KOPT-K1 (cell line): ENCODE data around the gene CTNNA1.
"Not testable (repeated sequence)": the region's sequence is repeated elsewhere in the genome, so short reads cannot be mapped to it uniquely, and the experiment has no call there.

ENCODE experiments used
- H3K27ac ChIP-seq: fragments of 200-600 bp; sonication (generic); 2 replicates; pipeline ENCODE4 v1.5.1; 2016; ENCODE audit warnings: antibody characterized with exemption, mild to moderate bottlenecking, low read depth, low read length; ENCODE audit not compliant: poor library complexity, severe bottlenecking
- H3K36me3 ChIP-seq: fragments of 200-600 bp; sonication (generic); 2 replicates; pipeline ENCODE4 v1.5.1; 2017; ENCODE audit warnings: antibody characterized with exemption, mild to moderate bottlenecking, low read length, moderate library complexity; ENCODE audit not compliant: insufficient read depth
- H3K9me3 ChIP-seq: fragments of 200-600 bp; sonication (generic); 2 replicates; pipeline ENCODE4 v1.5.1; 2017; ENCODE audit warnings: antibody characterized with exemption, low read length, mild to moderate bottlenecking; ENCODE audit not compliant: insufficient read depth, poor library complexity, severe bottlenecking

The CTNNA1 gene

DNA sequence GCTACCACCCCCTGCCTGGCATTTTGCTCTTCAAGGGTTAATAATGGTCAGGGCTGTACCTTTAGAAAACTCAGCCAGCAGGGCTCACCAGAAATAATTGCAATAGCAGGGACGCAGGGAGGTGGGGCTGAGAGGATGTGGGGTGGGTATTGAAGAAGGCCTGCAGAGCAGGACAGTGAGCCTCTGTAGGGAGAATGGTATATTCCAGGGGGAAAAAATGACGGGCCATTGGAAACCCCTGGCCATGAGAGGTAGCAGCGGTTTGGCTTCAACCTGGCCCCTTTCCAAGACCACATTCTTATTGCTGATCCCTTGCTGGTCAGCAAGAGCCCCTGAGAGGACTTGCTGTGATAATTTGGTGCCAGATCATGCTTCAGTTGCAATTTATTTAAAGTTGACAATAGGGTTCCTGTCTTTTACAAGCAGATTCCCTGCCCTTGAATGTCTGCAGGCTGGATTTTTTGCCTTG lies 36.7 kb upstream of the CTNNA1 start:
- no peak overlapping the region for H3K27ac ChIP-seq
- H3K36me3 ChIP-seq = no peaks in the 10 kb centered on the region
- no peaks in the 10 kb centered on the region for H3K9me3 ChIP-seq

DNA sequence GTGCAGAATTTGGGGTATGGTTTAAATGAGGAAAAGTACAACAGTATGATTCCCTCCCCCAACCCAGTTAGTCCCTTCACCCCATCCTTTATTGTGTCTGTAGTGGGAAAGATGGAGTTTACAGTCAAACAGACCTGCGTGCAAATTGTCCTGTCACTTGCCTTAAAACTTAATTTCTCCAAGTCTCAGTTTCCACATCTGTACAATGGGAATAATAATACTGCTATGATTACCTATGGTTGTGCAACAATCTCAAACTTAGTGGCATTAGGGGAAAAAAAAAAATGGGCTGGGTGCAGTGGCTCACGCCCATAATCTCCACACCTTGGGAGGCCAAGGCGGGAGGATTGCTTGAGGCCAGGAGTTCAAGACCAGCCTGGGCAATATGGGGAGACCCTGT lies 35.8 kb upstream of the CTNNA1 start:
- Histone ChIP-seq H3K9me3 (no peaks in the 10 kb centered on the region), H3K36me3 (no peaks in the 10 kb centered on the region)

DNA sequence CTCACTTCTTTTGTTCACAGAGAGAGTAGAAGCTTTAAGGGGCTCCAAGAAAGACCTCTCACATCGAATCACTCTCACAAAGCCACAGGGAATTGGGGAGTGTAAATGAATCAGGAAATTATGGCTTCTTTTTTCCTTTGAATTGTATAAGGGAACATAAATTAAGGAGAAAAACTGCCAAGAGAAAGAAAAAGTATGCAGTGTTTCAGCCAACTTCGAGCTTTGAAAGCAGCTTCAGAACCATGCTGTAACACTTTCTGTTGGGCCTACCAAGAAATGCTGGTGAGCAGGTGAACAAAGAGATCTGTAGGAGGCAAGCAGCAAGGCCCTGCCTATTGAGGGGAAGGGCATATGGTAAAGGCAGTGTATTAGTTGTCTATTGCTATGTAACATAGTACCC lies 33.4 kb upstream of the CTNNA1 start:
- H3K9me3 ChIP-seq = no peaks in the 10 kb centered on the region
- no peak overlapping the region for H3K27ac ChIP-seq
- H3K36me3 ChIP-seq = no peaks in the 10 kb centered on the region

More for the DNA sequence above, 35.8 kb upstream of the CTNNA1 start:
- no peak overlapping the region for H3K27ac ChIP-seq

DNA sequence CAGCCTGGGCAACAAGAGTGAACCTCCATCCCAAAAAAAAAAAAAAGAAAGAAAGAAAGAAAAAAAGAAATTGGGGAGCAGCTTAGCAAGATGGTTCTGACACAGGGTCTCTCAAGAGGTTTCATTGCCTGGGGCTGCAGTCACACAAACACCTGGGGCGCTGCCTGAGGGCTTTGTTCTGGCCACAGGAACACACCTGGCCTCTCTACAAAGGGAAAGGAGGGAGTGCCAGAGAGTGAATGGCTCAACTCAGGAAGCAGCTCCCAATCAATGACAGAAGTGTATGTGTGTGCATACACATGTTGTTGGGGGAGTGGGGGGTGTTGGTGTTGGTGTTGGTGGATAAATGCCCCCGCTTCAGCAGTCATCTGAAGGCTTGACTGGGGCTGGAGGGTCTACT lies 32.4 kb upstream of the CTNNA1 start:
- Histone ChIP-seq H3K9me3 (no peaks in the 10 kb centered on the region), H3K36me3 (no peaks in the 10 kb centered on the region), H3K27ac (no peak overlapping the region)

DNA sequence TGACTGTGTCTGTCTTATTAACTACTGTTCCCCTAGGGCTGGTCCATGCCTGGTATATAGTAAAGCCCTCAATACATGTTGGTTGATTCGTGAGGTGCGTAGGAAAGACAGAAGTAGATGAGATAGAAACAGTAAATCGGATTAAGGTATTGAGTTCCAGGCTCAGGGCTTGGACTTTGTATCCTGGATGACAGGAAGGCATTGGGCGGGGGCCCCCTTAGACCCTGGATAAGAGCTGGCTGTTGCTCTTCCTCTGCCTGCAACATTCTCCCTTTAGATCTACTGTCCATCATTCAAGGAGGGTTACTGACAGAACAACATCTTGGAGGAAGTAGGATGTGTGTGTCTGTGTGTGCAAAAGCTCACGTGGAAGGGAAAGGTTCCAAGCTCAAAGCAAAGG lies 31.2 kb upstream of the CTNNA1 start:
- Histone ChIP-seq H3K27ac (no peak overlapping the region), H3K9me3 (no peaks in the 10 kb centered on the region)

DNA sequence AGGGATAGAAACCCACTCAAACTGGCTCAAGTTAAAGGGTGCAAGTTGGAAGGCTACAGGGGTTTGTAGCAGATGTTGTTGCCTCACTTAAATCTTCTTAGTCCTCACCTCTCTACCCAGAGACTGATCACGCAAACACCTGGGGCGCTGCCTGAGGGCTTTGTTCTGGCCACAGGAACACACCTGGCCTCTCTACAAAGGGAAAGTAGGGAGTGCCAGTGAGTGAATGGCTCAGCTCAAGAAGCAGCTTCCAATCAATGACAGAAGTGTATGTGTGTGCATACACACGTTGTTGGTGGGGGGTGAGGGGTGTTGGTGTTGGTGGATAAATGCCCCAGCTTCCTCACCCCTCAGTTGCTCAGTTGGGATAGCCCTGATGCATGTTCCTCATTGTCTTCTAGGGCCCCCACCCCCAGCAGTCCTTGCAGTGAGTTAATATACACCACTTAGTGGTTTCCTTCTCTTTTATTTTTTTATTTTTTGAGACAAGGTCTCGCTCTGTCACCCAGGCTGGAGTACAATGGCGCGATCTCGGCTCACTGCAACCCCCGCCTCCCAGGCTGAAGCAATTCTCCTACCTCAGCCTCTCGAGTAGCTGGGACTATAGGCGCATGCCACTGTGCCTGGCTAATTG lies 30.6 kb upstream of the CTNNA1 start:
- no peaks in the 10 kb centered on the region for H3K9me3 ChIP-seq
- H3K27ac ChIP-seq = no peak overlapping the region
- H3K36me3 ChIP-seq = no peaks in the 10 kb centered on the region

More for the DNA sequence above, 31.2 kb upstream of the CTNNA1 start:
- no peaks in the 10 kb centered on the region for H3K36me3 ChIP-seq

DNA sequence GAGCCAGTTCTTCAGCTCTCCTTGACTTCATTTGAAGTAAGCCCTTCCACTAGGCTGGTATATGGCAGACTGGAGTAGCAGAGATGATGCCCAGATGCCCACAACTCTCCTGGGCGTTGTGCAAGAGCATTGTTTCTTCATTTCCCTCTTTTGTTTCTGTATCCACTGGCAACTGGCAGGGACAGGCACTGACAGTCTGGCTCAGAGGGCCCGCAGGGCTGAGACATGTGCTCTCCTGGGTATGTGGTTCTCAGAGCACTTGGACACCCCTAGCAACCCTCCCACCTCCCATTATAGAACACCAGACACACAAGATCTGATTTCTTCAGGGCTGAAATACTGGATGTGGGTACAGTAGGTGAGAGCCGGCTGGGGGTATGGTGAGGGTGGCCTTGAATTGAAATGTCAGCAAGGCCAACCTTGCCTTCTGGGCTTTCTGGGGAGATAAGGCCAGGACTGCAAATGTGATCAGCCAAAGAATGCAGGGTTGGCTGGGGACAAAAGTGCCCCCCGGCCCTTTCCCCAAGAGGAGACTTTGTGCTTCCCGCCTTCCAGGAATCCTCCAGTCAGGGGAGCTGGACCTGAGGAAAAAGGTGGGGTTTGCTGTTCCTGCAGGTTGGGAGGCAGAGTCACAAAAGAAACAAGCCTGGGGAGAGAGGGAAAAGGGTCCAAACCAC lies 28.6 kb upstream of the CTNNA1 start:
- Histone ChIP-seq H3K9me3 (no peaks in the 10 kb centered on the region), H3K27ac (no peak overlapping the region), H3K36me3 (no peaks in the 10 kb centered on the region)

DNA sequence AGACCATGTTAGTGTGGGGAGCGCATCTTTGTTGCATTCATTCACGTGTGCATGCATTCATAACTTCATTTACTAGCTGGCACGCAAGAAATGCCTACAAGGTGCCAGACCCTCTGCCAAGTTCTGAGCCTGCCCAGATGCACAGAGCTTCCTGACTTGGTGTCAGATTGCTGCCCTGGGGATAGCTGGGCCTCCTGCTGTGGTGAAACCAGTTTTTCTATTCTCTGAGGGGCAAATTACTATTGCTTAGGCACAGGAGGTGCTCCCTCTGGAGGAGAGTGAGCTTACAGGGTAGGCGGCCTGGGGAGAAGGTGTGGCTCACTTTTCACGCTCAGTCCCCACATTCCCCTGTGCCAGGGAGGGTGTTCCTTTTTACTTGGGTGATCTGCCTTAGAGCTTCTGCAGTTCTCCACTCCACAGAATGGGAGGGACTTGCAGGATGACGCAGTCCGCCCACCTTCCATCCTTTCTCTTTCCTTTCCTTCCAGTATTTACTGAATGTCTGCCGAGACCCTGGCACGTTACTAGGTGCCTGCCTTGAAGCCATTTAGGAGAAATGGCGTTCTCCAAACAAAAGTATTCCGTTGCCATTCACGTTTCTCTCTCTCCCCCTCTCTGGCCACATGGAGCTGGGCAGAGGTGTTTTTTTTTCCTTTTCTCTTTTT lies 27.9 kb upstream of the CTNNA1 start:
- H3K9me3 ChIP-seq = no peaks in the 10 kb centered on the region
- H3K27ac ChIP-seq = no peak overlapping the region
- no peaks in the 10 kb centered on the region for H3K36me3 ChIP-seq

DNA sequence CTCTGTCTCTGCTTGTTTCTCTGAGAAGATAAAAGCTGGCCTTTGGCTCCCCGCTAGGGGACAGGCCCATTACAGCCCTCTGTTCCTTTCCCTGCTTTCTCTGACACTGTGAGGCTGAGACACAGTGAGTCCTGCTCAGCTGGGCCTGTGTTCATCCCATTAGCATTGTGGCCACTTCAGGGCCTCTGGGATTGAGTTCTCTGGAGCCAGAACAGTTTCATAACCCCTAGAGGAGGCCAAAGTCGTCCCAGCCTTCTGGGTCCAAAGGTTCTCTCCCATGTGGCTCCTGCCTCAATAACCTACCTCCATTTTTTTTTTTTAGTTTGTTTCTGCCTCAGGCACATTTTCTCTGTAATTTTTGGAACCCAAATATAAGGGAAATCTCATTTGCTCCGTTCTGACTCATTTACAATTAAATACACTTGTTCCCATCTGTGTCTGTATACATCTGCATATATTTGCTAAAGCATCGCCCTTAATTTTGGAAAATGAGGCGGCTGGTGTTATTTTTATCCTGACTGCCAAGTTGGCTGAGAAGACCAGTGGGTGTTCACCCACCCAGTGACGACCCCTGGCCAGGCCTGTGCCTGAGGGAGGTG lies 27.3 kb upstream of the CTNNA1 start:
- H3K9me3 ChIP-seq = no peaks in the 10 kb centered on the region
- H3K27ac ChIP-seq = no peak overlapping the region
- no peaks in the 10 kb centered on the region for H3K36me3 ChIP-seq

DNA sequence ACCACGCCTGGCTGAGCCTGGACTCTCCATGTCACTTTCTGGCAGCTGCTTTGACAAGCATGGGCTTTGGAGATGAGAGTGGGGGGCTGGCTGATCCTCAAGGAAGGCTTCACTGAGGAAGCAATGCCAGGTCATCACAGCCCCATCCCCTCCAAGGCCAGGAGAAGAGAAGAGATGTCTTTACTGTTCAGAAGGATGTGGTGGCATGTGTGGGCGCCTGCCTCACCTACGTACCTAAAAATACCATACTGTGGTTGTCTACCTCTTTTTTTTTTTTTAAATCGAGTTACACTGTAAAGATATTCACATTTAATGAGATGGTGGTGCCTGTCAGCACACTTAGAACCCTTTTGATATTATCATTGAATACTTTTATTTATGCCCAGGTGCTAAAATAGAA lies 26.4 kb upstream of the CTNNA1 start:
- Histone ChIP-seq H3K9me3 (no peaks in the 10 kb centered on the region), H3K36me3 (no peaks in the 10 kb centered on the region), H3K27ac (no peak overlapping the region)

DNA sequence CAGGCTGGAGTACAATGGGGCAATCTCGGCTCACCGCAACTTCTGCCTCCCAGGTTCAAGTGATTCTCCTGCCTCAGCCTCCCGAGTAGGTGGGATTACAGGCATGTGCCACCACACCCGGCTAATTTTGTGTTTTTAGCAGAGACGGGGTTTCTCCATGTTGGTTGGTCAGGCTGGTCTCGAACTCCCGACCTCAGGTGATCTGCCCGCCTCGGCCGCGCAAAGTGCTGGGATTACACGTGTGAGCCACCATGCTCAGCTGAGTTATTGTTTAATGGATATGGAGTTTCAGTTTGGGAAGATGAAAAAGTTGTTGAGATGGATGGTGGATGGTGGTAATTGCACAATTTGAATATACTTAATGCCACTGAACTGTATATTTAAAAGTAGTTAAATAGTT lies 22.7 kb upstream of the CTNNA1 start:
- not testable (repeated sequence) for H3K36me3 ChIP-seq, H3K27ac ChIP-seq, H3K9me3 ChIP-seq

DNA sequence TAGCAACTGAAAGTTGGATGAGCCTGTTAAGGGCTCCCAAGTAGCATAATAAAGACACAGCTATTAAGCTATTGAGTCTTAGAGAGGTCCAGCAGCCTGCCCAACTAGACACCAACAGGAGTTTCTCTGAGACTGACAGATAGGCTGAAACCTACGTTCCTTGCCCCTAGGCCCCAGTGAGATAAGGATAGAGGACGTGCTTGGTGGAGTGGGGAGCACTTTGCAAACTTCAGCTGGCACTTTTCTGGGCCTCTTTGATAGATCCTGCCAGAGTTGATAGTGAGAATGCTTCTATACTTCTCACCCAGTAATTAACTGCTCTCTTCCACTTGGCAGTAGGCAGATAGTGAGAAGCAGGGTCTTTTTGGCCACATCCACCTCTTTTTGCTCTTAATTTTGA lies 20.8 kb upstream of the CTNNA1 start:
- no peaks in the 10 kb centered on the region for H3K36me3 ChIP-seq
- no peak overlapping the region for H3K27ac ChIP-seq
- no peaks in the 10 kb centered on the region for H3K9me3 ChIP-seq

DNA sequence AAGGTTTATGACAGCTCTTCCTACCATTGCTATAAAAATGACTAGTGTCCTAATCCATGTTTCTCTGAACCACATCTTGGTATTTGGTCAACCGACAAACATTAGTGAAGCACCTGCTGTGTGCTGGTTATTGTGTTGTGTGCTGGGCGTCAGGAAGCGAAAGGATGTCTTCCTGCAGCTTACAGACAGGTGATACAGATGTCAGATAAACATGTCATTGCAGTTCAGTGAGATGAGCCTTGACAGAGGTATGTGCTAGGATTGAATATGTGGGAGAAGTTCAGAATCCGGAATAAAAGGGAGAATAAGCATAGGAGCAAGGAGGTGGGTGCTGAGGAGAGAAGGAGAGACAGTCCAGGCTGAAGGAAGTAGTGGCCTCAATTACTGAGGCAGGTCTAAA lies 20.3 kb upstream of the CTNNA1 start:
- Histone ChIP-seq H3K27ac (no peak overlapping the region), H3K36me3 (no peaks in the 10 kb centered on the region), H3K9me3 (no peaks in the 10 kb centered on the region)

DNA sequence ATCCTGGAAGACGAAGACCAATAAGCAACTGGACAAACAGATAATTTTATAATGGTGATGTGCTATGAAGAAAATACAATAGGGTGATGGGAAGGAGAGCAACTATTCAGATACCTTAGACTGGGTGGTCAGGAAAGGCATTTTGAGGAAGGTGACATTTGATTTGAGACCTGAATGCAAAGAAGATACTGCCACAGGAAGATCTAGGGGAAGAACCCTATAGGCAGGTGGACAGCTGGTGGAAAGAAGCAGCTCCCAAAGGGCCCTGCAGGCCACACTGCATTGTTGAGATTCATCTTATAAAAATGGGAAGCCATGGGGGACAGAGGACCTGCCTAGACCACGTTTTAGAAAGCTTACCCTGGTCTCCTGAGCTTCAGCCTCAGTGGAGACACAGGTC lies 19.7 kb upstream of the CTNNA1 start:
- Histone ChIP-seq H3K27ac (no peak overlapping the region), H3K36me3 (no peaks in the 10 kb centered on the region), H3K9me3 (no peaks in the 10 kb centered on the region)

DNA sequence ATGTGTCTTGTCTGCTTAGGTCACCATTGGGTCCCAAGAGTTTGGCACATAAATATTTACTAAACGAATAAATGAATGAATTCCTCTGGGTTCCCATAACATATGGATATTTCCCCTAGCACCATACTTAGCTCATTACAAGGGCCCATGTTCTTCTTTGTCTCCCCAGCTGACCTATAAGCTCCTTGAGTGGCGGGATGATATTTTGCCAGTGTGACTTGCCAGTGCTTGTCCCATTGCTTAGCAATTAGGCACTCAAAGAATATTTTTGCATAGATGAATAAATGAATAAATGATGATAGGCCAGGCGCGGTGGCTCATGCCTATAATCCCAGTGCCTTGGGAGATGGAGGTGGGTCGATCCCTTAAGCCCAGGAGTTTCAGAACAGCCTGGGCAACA lies 16.9 kb upstream of the CTNNA1 start:
- Histone ChIP-seq H3K27ac (no peak overlapping the region), H3K36me3 (no peaks in the 10 kb centered on the region), H3K9me3 (no peaks in the 10 kb centered on the region)
